Keratinocyte (primary cell): ENCODE data around the gene KANSL1. TPM values are rescaled to one million over a fixed set of nuclear protein-coding genes. Genes with fewer than 3 reads are reported as not detected.

Experiments
- DNase-seq: peaks from one replicate; pipeline ENCODE4 v3.0.0-alpha.2; 2011; ENCODE audit warnings: low read depth, missing footprints, low spot score
- FAIRE-seq: peaks from 2 replicates; lab custom pipeline; 2011; peaks lifted over from hg19 to GRCh38; lab: Jason Lieb, UNC
- H2AFZ ChIP-seq: 2 replicates; pipeline ENCODE4 v1.6.0; 2012; ENCODE audit warnings: low read length, control low read depth, inconsistent platforms; ENCODE audit not compliant: control insufficient read depth
- H3K27ac ChIP-seq: 2 replicates; pipeline ENCODE4 v1.5.1; 2011; ENCODE audit warnings: low read length; ENCODE audit not compliant: control insufficient read depth, insufficient read depth
- H3K27me3 ChIP-seq: 3 replicates; pipeline ENCODE4 v1.6.0; 2011; ENCODE audit warnings: low read length; ENCODE audit not compliant: control insufficient read depth, insufficient read depth; ENCODE audit errors: extremely low read depth
- H3K36me3 ChIP-seq, 2 experiments: 2 replicates in 1 of 2; 3 replicates in 1 of 2; pipeline ENCODE4 v1.5.1; 2011; ENCODE audit warnings: low read length in 2 of 2, mild to moderate bottlenecking in 1 of 2; ENCODE audit not compliant: control insufficient read depth in 2 of 2, insufficient read depth in 2 of 2; ENCODE audit errors: extremely low read depth in 1 of 2
- H3K4me1 ChIP-seq: 3 replicates; pipeline ENCODE4 v1.5.1; 2011; ENCODE audit warnings: low read length; ENCODE audit not compliant: control insufficient read depth, insufficient read depth; ENCODE audit errors: extremely low read depth
- H3K4me2 ChIP-seq: 3 replicates; pipeline ENCODE4 v1.6.0; 2011; ENCODE audit warnings: low read depth, low read length; ENCODE audit not compliant: control insufficient read depth, insufficient read depth; ENCODE audit errors: extremely low read depth
- H3K4me3 ChIP-seq, 3 experiments: fragments of 200-600 bp in 1 of 3; sonication (generic) in 1 of 3; 2 replicates in 2 of 3; 3 replicates in 1 of 3; pipeline ENCODE4 v1.5.1; 2011 to 2016; ENCODE audit warnings: low read length in 3 of 3, mild to moderate bottlenecking in 3 of 3, control low read depth in 2 of 3, inconsistent platforms in 1 of 3, low read depth in 1 of 3, mixed read lengths in 1 of 3, mixed run types in 1 of 3, moderate library complexity in 1 of 3; ENCODE audit not compliant: control insufficient read depth in 2 of 3, insufficient read depth in 2 of 3; ENCODE audit errors: extremely low read depth in 1 of 3
- H3K79me2 ChIP-seq: 2 replicates; pipeline ENCODE4 v1.6.0; 2012; ENCODE audit warnings: low read length; ENCODE audit not compliant: control insufficient read depth, insufficient read depth
- H3K9ac ChIP-seq: 3 replicates; pipeline ENCODE4 v1.6.0; 2011; ENCODE audit warnings: low read length; ENCODE audit not compliant: control insufficient read depth, insufficient read depth; ENCODE audit errors: extremely low read depth
- H3K9me1 ChIP-seq: 3 replicates; pipeline ENCODE4 v1.6.0; 2011; ENCODE audit warnings: low read length; ENCODE audit not compliant: control insufficient read depth, insufficient read depth; ENCODE audit errors: extremely low read depth
- H3K9me3 ChIP-seq: 2 replicates; pipeline ENCODE4 v1.5.1; 2012; ENCODE audit warnings: low read depth, low read length; ENCODE audit not compliant: control insufficient read depth
- H4K20me1 ChIP-seq: 3 replicates; pipeline ENCODE4 v1.6.0; 2011; ENCODE audit warnings: low read length; ENCODE audit not compliant: control insufficient read depth, insufficient read depth; ENCODE audit errors: extremely low read depth
- EZH2 ChIP-seq: IDR thresholded peaks from one replicate; pipeline ENCODE4 v1.6.1; 2012; ENCODE audit warnings: inconsistent platforms, mild to moderate bottlenecking, low read length, moderate library complexity
- dilution Hi-C: fragments of 300-500 bp; cut with MboI; formaldehyde crosslinking; loops from one replicate; pipeline ENCODE4 v1.7.0; 2020; ENCODE audit warnings: low sequenced_read_pairs; ENCODE audit not compliant: extremely low pct_ligation_motif_present
- polyA plus RNA-seq, 5 experiments: library from polyadenylated mRNA; depleted of rRNA in 3 of 5; stranded (reverse) in 3 of 5; stranded (forward) in 1 of 5; unstranded in 1 of 5; fragments of >200 nt; gene quantifications; 1 replicate in 1 of 5; 2 replicates in 3 of 5; 3 replicates in 1 of 5; pipeline versions ENCODE4 v1.2.1 to v1.2.3, GENCODE V29; 2011 to 2012; ENCODE audit warnings: missing spikeins in 2 of 5, low read depth in 1 of 5, low replicate concordance in 1 of 5
- TF ChIP-seq, protein P1 (sequence below), 3 experiments: IDR thresholded peaks in 1 of 3; conservative IDR thresholded peaks in 1 of 3; optimal IDR thresholded peaks in 1 of 3; 2 replicates in 2 of 3; 3 replicates in 1 of 3; pipeline versions ENCODE3 to v1.5.1; 2011; ENCODE audit warnings: low read length in 3 of 3, mild to moderate bottlenecking in 3 of 3, moderate library complexity in 2 of 3, control low read depth in 1 of 3, inconsistent platforms in 1 of 3; ENCODE audit not compliant: insufficient read depth in 2 of 3; ENCODE audit errors: extremely low read depth in 1 of 3

The KANSL1 gene
- polyA plus RNA-seq, 1 donor (not counting 4 experiments of a cell fraction or from before 2014, with no cell fraction given), result 17.6 TPM

DNA sequence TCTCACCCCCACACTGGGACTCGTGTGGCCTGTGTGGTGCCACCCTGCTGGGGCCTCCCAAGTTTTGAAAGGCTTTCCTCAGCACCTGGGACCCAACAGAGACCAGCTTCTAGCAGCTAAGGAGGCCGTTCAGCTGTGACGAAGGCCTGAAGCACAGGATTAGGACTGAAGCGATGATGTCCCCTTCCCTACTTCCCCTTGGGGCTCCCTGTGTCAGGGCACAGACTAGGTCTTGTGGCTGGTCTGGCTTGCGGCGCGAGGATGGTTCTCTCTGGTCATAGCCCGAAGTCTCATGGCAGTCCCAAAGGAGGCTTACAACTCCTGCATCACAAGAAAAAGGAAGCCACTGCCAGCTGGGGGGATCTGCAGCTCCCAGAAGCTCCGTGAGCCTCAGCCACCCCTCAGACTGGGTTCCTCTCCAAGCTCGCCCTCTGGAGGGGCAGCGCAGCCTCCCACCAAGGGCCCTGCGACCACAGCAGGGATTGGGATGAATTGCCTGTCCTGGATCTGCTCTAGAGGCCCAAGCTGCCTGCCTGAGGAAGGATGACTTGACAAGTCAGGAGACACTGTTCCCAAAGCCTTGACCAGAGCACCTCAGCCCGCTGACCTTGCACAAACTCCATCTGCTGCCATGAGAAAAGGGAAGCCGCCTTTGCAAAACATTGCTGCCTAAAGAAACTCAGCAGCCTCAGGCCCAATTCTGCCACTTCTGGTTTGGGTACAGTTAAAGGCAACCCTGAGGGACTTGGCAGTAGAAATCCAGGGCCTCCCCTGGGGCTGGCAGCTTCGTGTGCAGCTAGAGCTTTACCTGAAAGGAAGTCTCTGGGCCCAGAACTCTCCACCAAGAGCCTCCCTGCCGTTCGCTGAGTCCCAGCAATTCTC, 166.8 kb downstream of the KANSL1 start:
- no peaks in the 10 kb centered on the region for H3K9me3 ChIP-seq
- TF ChIP-seq EZH2, result no peak
- TF ChIP-seq, protein P1, sequence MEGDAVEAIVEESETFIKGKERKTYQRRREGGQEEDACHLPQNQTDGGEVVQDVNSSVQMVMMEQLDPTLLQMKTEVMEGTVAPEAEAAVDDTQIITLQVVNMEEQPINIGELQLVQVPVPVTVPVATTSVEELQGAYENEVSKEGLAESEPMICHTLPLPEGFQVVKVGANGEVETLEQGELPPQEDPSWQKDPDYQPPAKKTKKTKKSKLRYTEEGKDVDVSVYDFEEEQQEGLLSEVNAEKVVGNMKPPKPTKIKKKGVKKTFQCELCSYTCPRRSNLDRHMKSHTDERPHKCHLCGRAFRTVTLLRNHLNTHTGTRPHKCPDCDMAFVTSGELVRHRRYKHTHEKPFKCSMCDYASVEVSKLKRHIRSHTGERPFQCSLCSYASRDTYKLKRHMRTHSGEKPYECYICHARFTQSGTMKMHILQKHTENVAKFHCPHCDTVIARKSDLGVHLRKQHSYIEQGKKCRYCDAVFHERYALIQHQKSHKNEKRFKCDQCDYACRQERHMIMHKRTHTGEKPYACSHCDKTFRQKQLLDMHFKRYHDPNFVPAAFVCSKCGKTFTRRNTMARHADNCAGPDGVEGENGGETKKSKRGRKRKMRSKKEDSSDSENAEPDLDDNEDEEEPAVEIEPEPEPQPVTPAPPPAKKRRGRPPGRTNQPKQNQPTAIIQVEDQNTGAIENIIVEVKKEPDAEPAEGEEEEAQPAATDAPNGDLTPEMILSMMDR (optimal IDR thresholded peaks at IDR 0.05 in 1 of 3, IDR thresholded peaks at IDR 0.05 in 1 of 3, conservative IDR thresholded peaks at IDR 0.05 in 1 of 3; ENCODE audit: extremely low read depth in 1 of 3, insufficient read depth in 2 of 3, low read length in 3 of 3), result no peak
- H3K9me1 ChIP-seq, result no peaks in the 10 kb centered on the region
- H3K4me1 ChIP-seq, result no peaks in the 10 kb centered on the region
- no peaks in the 10 kb centered on the region for H3K79me2 ChIP-seq
- no peak for DNase-seq
- no peak overlapping the region for H2AFZ ChIP-seq
- peaks cover 7 to 16% of the 10 kb centered on the region in 2 experiments for H3K36me3 ChIP-seq
- no peaks in the 10 kb centered on the region for H4K20me1 ChIP-seq
- H3K27me3 ChIP-seq, result no peaks in the 10 kb centered on the region
- no peak for FAIRE-seq
- no peak overlapping the region for H3K4me2 ChIP-seq
- dilution Hi-C loops, result no loop called here
- no peak overlapping the region for H3K4me3 ChIP-seq
- H3K27ac ChIP-seq, result no peak overlapping the region
- no peak overlapping the region for H3K9ac ChIP-seq

DNA sequence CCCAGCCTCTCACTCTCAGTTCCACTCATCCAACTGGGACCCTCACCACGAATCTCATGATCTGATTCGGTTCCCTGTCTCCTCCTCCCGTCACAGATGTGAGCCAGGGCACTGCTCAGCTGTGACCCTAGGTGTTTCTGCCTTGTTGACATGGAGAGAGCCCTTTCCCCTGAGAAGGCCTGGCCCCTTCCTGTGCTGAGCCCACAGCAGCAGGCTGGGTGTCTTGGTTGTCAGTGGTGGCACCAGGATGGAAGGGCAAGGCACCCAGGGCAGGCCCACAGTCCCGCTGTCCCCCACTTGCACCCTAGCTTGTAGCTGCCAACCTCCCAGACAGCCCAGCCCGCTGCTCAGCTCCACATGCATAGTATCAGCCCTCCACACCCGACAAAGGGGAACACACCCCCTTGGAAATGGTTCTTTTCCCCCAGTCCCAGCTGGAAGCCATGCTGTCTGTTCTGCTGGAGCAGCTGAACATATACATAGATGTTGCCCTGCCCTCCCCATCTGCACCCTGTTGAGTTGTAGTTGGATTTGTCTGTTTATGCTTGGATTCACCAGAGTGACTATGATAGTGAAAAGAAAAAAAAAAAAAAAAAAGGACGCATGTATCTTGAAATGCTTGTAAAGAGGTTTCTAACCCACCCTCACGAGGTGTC, 167.6 kb downstream of the KANSL1 start:
- H3K36me3 ChIP-seq, result peaks cover 4 to 12% of the 10 kb centered on the region in 2 experiments
- no peak overlapping the region for H3K27ac ChIP-seq

More for the DNA sequence above, 167.6 kb downstream of the KANSL1 start:
- no peak overlapping the region for H3K4me3 ChIP-seq
- H3K9ac ChIP-seq, result no peak overlapping the region
- H2AFZ ChIP-seq, result no peak overlapping the region
- H3K9me3 ChIP-seq, result no peaks in the 10 kb centered on the region
- no peak overlapping the region for H3K4me2 ChIP-seq
- dilution Hi-C loops, result no loop called here
- no peaks in the 10 kb centered on the region for H3K79me2 ChIP-seq
- no peak for FAIRE-seq
- no peak for DNase-seq
- H3K9me1 ChIP-seq, result no peaks in the 10 kb centered on the region
- TF ChIP-seq, protein P1 (optimal IDR thresholded peaks at IDR 0.05 in 1 of 3, IDR thresholded peaks at IDR 0.05 in 1 of 3, conservative IDR thresholded peaks at IDR 0.05 in 1 of 3; ENCODE audit: extremely low read depth in 1 of 3, insufficient read depth in 2 of 3, low read length in 3 of 3), result no peak
- no peaks in the 10 kb centered on the region for H3K4me1 ChIP-seq
- no peaks in the 10 kb centered on the region for H4K20me1 ChIP-seq
- no peaks in the 10 kb centered on the region for H3K27me3 ChIP-seq
